Ovary (tissue), 3 donors: ENCODE results near the gene GP1BB.

Experiments used
- CTCF ChIP-seq, 3 donors: fragments of 450-650 bp in 2 of 3; fragments of 200-600 bp in 1 of 3; IDR thresholded peaks; one replicate each; pipeline versions ENCODE4 v1.5.1 to v1.8.0; 2016 to 2022; ENCODE audit warnings: antibody characterized with exemption in 3 of 3, mild to moderate bottlenecking in 1 of 3
- EP300 ChIP-seq: sonication (generic); formaldehyde crosslinking; IDR thresholded peaks from one replicate; pipeline ENCODE4 v1.6.1; 2017; ENCODE audit warnings: antibody characterized with exemption
- POLR2A ChIP-seq: fragments of 450-650 bp; IDR thresholded peaks from one replicate; pipeline ENCODE4 v1.6.1; 2017; ENCODE audit warnings: antibody characterized with exemption, mild to moderate bottlenecking, moderate library complexity
- donor health status: DM: no; HTN: no; CAD: no.

- TF ChIP-seq CTCF (IDR thresholded peaks at IDR 0.05) (no peak), POLR2A (no peak), EP300 (no peak)
These were observed 17.2 kb downstream of the GP1BB start for GRCh38 chr22:19740586-19740985.
